ENCODE data around the gene TRIM44.

TRIM44 gene

GRCh38 chr11:35783809-35784208 lies 121.2 kb downstream of the TRIM44 start:
- H3K4me3 ChIP-seq (ENCODE audit: low read depth, low read length): no peak overlapping the region
- DNase-seq (ENCODE audit: low read depth): no peak

GRCh38 chr11:35784699-35785098 lies 122.1 kb downstream of the TRIM44 start:
- TF ChIP-seq MYC (IDR thresholded peaks at IDR 0.05; ENCODE audit: low read depth, low read length) (no peak), MAX (IDR thresholded peaks at IDR 0.05; ENCODE audit: low read depth, low read length) (no peak), POLR2A (IDR thresholded peaks at IDR 0.05; ENCODE audit: extremely low read depth, insufficient read length) (no peak), CTCF (IDR thresholded peaks at IDR 0.05; ENCODE audit: low read depth, low read length) (no peak)
- no peak for DNase-seq (ENCODE audit: low read depth)
- H3K4me3 ChIP-seq (ENCODE audit: low read depth, low read length): no peak overlapping the region

More at GRCh38 chr11:35783809-35784208, 121.2 kb downstream of the TRIM44 start:
- no peak for TF ChIP-seq MAX (IDR thresholded peaks at IDR 0.05; ENCODE audit: low read depth, low read length)

- no peak for DNase-seq (ENCODE audit: low read depth)
- no peak overlapping the region for H3K4me3 ChIP-seq (ENCODE audit: low read depth, low read length)
- TF ChIP-seq MAX (IDR thresholded peaks at IDR 0.05; ENCODE audit: low read depth, low read length) (no peak), POLR2A (IDR thresholded peaks at IDR 0.05; ENCODE audit: extremely low read depth, insufficient read length) (no peak), MYC (IDR thresholded peaks at IDR 0.05; ENCODE audit: low read depth, low read length) (no peak), CTCF (IDR thresholded peaks at IDR 0.05; ENCODE audit: low read depth, low read length) (no peak)
These were observed 123.0 kb downstream of the TRIM44 start for GRCh38 chr11:35785287-35786167.

- H3K4me3 ChIP-seq (ENCODE audit: low read depth, low read length): no peak overlapping the region
- DNase-seq (ENCODE audit: low read depth): no peak
- no peak for TF ChIP-seq MAX (IDR thresholded peaks at IDR 0.05; ENCODE audit: low read depth, low read length)
These were observed 123.6 kb downstream of the TRIM44 start for GRCh38 chr11:35786188-35786587.

GRCh38 chr11:35787013-35787504 lies 124.5 kb downstream of the TRIM44 start:
- H3K4me3 ChIP-seq (ENCODE audit: low read depth, low read length): no peak overlapping the region
- no peak for TF ChIP-seq MYC (IDR thresholded peaks at IDR 0.05; ENCODE audit: low read depth, low read length)
- no peak for TF ChIP-seq POLR2A (IDR thresholded peaks at IDR 0.05; ENCODE audit: extremely low read depth, insufficient read length)
- TF ChIP-seq CTCF (IDR thresholded peaks at IDR 0.05; ENCODE audit: low read depth, low read length): no peak
- no peak for TF ChIP-seq MAX (IDR thresholded peaks at IDR 0.05; ENCODE audit: low read depth, low read length)
- DNase-seq (ENCODE audit: low read depth): no peak

- TF ChIP-seq MAX (IDR thresholded peaks at IDR 0.05; ENCODE audit: low read depth, low read length): no peak
- TF ChIP-seq MYC (IDR thresholded peaks at IDR 0.05; ENCODE audit: low read depth, low read length): no peak
- TF ChIP-seq POLR2A (IDR thresholded peaks at IDR 0.05; ENCODE audit: extremely low read depth, insufficient read length): no peak
- TF ChIP-seq CTCF (IDR thresholded peaks at IDR 0.05; ENCODE audit: low read depth, low read length): no peak
- no peak overlapping the region for H3K4me3 ChIP-seq (ENCODE audit: low read depth, low read length)
- DNase-seq (ENCODE audit: low read depth): no peak
These were observed 125.1 kb downstream of the TRIM44 start for GRCh38 chr11:35787626-35788025.
